HG03521 (cell line): Measurements from ENCODE around the gene SLC13A5.
"Not testable (repeated sequence)": the region's sequence is repeated elsewhere in the genome, so short reads cannot be mapped to it uniquely, and the experiment has no call there.

Experiments
- ATAC-seq: cut with Tn5 transposase; IDR thresholded peaks from one replicate; pipeline ENCODE4 v1.9.1; 2021; ENCODE audit warnings: mild to moderate bottlenecking, moderate library complexity; ENCODE audit not compliant: unreplicated experiment

Gene SLC13A5

DNA sequence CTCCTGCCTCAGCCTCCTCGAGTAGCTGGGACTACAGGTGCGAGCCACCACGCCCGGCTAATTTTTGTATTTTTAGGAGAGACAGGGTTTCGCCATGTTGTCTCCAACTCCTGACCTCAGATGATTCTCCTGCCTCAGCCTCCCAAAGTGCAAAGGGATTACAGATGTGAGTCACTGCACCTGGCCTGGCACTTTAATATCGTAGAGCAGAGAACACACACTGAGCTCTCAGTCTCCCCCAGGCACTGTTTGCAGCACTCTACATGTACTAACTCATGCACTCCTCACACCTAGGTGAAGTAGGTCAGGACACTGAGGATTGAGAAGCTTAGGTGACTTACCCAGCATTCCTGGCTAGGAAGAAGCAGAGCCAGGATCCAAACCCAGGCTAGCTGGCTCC is 46.6 kb downstream of the SLC13A5 start:
- ATAC-seq: no peak

- no peak for ATAC-seq
Observed at GRCh38 chr17:6666077-6666521, 47.1 kb downstream of the SLC13A5 start.

DNA sequence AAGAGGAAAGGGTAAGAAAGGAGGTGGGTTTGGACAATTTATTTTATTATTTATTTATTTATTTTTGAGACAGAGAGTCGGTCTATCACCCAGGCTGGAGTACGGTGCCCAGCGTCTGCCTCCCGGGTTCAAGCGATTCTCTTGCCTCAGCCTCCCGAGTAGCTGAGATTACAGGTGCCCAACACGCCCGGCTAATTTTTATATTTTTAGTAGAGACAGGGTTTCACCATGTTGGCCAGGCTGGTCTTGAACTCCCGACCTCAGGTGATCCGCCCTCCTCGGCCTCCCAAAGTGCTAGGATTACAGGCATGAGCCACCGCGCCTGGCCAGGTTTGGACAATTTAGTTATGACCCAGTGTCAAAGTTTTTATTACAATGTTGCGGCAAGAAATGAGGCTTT is 50.0 kb downstream of the SLC13A5 start:
- ATAC-seq: not testable (repeated sequence)

DNA sequence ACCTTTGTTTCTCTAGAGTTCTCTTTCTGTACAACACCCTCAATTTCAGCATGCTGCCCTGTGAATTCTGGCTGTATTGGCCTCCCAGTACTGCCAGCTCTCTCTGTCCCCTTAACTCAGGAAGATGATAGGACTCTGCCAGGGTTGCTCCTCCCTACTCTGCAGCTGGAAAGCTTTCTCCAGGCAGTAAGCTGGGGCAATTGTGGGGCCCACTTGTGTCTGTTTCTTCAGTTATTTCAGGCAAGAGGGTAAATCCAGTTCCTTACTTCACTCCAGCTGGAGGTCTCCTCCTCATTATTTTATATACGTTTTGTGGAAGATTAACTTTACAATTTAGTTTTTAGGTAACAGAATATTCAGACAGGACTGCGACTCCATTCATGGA is 51.7 kb downstream of the SLC13A5 start:
- ATAC-seq: no peak

DNA sequence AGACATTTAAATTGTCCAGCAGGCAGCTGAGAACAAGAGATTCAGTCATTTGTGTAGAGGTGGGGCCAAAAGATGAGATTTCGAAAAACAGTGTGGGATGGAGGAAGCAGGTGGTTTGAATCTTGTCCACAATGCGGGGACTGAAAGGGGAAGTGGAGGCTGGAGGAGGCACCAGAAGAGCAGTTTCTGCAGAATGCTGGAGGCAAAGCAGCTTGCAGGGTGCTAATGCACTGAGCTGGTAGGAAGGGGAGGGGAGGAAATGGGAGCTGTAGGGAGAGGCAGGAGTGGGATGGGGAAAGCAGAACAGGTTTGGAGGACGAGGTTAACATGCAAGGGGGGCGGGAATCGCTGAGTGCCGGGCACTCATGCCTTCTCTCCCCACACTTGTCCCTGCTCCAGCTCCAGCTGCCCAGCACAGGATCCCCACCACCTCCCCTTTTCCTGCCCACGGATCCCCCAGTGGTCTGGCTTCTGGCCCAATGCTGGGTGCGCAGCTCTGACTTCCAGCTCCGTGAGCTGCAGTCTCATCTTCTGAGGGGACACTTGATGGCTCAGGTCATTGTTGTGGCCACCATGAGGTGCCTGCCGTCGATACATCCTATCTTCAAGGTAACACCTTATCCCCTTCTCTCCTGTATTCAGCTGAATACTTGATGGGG is 52.2 kb downstream of the SLC13A5 start:
- peak; percentile 61 for ATAC-seq

GRCh38 chr17:6660101-6660500 is 53.1 kb downstream of the SLC13A5 start:
- ATAC-seq: no peak

DNA sequence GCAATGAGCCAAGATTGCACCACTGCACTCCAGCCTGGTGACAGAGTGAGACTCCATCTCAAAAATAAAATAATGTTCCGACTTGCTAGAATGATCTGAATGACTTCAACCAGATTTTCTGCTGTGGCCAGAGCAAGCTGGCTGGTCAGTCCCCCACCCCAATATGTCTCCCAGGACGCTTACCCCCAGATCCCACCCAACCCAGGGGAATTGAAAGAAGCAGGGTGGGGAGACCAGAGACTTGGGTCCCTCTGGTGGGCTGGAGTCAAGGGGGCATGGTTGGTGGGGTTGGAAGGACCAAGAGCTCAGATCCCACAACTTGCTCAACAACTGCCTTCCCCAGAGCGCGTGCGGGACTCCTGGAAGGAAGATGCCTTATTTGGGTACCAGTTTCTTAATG is 54.8 kb downstream of the SLC13A5 start:
- not testable (repeated sequence) for ATAC-seq

DNA sequence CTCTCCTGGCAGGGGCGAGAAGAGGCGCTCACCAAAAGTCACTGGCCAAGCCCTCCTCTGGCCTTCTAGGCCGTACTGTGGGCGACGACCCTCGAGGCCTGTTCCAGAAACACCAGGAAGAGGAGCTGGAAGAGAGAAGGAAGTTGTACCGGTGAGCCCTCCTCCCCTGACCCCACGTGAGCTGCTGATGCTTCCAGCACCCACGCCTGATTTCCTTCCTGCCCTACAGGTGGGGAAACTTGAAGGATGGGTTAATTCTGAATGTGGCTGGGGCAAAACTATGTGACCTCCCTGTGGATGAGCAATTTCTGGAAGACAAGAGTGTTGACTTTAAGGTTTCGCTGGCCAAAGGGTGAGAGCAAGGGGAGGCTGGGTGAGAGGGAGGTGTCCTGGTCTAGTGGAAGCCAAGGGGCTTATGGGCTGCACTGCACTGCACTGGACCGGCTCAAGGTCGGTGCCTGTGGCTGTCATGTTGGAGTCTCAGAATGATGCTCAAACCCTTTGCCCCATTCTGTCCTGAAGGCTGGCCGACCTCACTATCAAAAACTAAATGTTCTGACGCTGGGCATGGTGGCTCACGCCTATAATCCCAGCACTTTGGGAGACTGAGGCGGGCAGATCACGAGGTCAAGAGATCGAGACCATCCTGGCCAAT is 55.4 kb downstream of the SLC13A5 start:
- no peak for ATAC-seq

DNA sequence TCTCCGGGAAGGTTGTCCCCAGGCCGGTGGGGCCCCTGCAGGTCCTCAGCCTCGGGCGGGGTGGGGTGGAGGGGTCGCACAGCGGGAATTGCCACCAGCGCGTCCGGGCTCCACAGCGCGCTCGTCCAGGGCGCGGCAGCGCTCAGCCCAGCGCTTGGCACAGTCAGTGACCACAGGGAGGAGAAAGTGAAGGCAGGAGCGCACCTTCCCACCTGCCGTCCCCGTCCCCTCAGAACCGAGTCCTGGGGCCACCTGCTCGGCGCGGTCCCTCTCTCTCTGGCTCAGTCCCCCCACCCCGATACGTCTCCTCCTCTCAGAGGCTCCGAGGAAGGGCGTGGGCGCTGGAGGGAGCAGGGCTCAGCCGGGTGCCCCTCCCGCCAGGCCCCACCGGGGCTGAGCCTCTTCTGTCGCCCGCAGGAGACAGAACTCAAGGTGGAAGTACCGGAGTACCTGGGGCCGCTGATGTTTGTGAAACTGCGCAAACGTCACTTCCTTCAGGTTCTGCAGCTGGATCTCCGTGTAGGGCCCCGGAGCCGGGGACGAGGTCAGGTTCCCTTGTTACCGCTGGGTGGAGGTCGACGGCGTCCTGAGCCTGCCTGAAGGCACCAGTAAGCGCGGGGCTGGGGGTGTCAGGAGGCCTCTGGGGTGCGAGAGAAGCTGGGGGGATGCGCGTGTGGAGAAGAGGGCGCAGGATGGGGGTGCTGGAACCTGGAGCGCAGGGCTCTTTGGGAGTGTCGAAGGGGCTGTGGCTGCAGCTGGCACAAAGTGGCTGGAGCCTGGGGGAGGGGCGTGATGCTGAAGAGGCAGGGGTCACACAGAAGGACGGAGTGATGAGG is 56.2 kb downstream of the SLC13A5 start:
- ATAC-seq: not testable (repeated sequence)

DNA sequence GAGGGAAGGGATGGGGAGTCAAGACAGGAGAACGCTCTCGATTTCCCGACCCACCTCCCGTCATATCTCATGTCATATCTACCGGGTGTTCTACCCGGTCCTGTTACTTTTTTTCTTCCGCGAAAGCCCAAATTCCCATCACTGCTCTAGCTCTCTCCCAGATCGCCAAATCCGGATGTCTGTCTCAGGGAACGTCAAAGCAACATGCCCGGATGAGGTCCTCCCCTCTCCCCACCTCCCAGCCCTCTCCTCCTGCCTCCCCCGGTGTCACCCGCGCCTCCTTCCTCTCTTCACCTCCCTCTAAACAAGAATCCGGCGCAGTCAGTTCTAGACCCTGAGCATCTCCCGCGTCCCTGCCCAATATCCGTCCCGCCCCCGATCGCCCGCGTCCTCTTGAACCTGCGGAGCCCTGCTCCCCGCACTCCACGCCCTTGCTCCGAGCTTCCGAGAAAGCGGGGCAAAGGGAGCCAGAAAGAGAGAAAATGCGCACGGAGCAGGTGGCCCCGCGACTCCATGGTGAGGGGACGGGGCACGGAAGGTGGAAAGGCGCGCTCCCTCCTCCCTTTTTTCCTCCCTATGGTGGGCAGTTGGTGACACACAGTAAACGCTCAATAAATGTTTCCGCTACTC is 57.3 kb downstream of the SLC13A5 start:
- not testable (repeated sequence) for ATAC-seq

DNA sequence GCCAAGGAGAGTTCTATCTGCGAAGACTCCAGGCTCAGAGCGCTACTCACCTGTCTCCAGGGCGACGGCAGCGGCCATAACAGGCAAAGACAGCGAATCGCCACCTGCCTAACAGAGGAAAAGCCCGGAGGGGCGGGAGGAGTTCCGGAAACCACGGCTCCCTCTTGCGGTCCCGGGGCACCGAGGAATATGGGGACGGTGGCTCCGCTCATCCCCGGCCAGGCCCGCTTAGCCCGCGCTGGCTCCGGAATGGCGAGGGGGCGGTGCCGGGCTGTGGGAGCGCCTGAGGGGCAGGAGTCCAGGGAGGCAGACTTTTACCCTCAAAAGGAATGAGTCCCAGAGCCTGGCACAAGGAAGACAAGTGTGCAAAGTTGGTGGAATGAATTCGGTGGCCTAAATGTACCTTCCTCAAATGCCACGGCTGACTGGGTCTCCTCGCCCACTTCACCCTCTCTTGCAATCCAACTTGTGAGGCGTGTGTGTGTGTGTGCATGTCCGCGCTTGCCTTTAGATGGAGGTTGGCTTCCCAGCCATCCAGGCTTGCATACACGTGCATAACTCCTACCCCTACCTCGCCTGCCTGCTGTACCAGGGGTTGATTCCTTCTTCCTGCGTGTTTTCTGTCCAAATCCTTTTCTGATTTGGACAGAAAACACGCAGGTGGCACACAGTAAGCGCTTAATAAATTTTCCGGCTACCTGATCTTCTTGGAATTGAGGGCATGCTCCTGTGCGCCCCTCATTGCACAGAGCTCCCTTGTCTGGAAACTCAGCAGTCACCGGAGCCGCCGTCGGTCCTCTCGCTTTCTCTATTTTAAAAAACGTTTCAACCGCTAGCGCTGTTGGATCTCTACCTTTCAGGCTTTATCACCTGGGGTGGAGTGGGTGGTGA is 58.1 kb downstream of the SLC13A5 start:
- no peak for ATAC-seq

GRCh38 chr17:6651919-6652452 is 61.2 kb downstream of the SLC13A5 start:
- ATAC-seq: no peak

- peak; percentile 94 for ATAC-seq
Observed at GRCh38 chr17:6651354-6651918, 61.7 kb downstream of the SLC13A5 start, which contains the start of the genes C17orf100 and MED31. Gene C17orf100 (plus strand): TSS chr17:6651762. CDS start chr17:6651914, 152 bp downstream. Gene MED31 (minus strand): TSS chr17:6651605. CDS start chr17:6651528, 77 bp downstream.

DNA sequence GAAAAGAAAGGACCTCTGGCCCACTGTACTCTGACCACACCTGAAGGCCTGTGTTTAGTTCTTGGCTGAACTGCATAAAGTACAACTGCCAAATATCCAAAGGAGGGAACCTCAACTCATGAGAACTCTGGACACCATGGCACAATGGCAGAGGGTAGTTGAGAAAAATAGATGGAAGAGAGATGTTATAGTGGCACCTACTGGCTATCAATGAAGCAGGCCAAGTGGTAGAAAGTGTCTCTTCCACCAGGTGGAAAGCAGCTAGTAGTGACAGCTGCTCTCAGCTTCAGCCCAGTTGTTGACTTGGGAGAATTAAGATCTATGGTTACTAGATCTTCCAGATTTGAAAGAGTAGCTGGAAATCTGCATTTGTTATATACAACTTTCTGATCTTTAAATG is 65.0 kb downstream of the SLC13A5 start:
- no peak for ATAC-seq

DNA sequence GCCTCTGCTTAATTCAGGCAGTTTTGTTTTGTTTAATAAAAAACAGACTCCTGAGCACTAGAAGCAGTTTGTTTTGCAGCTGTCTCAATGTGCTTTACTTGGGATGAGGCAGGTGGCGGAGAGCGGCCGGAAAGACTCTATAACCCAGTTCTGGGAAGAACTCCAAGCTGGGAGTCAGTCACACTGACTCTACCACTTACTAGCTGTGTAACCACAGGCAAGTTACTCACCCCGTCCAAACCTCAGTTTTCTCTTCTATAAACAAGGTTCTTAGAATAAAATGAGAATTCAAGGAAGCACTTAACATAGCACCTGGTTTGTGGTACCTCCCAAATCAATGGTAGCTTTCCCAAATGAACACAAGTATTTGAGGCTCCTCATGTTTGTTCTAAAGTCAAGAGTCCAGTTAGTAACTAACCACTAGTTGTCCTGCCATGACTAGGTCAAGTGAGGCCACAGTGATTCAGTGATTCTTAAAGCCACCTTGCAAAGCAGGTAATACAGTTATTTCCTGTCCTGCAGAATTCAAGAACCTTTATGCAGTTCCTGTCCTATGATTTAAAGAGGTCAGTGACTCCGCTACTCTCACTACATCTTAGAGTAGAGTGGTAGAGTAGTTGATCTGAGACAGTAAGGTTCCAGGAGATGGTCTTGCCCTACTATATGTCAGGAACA is 69.6 kb downstream of the SLC13A5 start:
- no peak for ATAC-seq

DNA sequence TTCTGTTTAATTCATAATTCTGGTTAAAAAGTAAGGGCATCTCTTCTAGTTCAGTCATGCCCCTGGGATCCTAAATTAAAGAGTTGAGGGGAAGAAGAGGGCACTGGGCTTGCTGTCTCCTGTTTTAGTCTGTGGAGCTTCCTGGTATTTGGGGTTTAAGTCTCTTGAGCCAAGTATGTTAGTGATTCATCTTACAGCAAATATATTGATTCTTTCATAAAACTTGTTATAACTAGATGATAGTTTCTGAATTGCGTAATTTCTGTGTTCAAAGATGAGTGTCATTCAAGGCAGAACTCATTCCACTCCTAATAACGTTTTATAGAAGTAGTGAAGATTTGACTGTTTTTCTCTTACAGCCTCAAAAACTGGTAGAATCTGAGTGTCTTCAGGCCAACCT is 70.6 kb downstream of the SLC13A5 start:
- no peak for ATAC-seq

DNA sequence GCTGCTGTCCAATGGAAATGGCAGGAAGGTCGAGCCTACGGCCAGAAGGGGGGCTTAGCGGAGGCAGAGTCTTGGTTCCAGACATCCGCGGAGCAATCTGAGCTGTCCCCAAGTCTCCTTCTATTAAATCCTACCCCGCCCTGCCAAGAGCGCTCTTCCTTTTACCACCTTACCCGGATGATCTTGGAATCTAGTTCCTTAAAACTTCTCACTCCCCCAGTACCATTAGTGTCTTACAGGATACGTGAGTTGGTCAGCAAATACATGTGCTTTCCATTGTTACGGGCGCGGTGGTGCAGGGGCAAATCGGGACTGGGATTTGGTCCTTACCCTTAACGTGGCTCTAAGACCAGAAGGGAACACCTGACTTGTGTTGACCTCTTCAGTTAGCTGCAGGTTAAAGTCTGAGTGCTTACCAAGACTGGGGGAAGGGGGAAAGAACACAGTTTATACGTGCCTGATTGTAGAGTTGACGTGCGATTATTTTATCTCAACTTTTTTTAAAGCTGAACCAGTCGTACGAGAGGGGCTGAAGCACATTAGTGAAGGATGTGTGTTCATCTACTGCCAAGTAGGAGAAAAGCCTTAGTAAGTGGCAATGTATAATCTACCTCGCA is 71.8 kb downstream of the SLC13A5 start:
- no peak for ATAC-seq

- ATAC-seq: peak; percentile 83
Observed at GRCh38 chr17:6640536-6641246, 72.5 kb downstream of the SLC13A5 start, which contains the start of the genes KIAA0753 and TXNDC17. Gene KIAA0753 (minus strand): TSS chr17:6640711. CDS start chr17:6635103, 5,608 bp downstream. Gene TXNDC17 (plus strand): TSS chr17:6641060. CDS start chr17:6641083, 23 bp downstream.
